ENCODE data around the gene LOXL3. TPM values are rescaled to one million over a fixed set of nuclear protein-coding genes. Genes with fewer than 3 reads are reported as not detected.

Gene LOXL3
- total and polyA plus RNA-seq, 2 of the 8 experiments (the other 6 are each of a cell fraction or from before 2014, with no cell fraction given), result 22.4 to 27.2 TPM

GRCh38 chr2:74602586-74603281 is 49.0 kb upstream of the LOXL3 start:
- no peak for FAIRE-seq
- H4K91ac ChIP-seq (replicated peaks; ENCODE audit: insufficient read length, low read length), result no peak overlapping the region
- no peak overlapping the region for H3K9ac ChIP-seq (replicated peaks in 1 of 4; ENCODE audit: extremely low read depth in 1 of 4, low read depth in 3 of 4, low read length in 3 of 4)
- H3K23me2 ChIP-seq (ENCODE audit: low read depth, low read length), result peaks cover 2% of the 10 kb centered on the region; the same call in 1 of the 2 replicates
- H3K18ac ChIP-seq (ENCODE audit: extremely low read depth, low read length), result no peak overlapping the region
- no peak overlapping the region for H2BK20ac ChIP-seq (ENCODE audit: low read length)
- no peak overlapping the region for H3K23ac ChIP-seq (ENCODE audit: insufficient read length)
- H3K36me3 ChIP-seq (ENCODE audit: control insufficient read depth in 2 of 4, insufficient read depth in 4 of 4, low read length in 3 of 4), result no peaks in the 10 kb centered on the region
- no peak overlapping the region for H2BK5ac ChIP-seq (ENCODE audit: low read depth, low read length)
- no peaks in the 10 kb centered on the region for H3K4me1 ChIP-seq (replicated peaks in 1 of 4; ENCODE audit: control insufficient read depth in 3 of 4, insufficient read depth in 4 of 4, low read length in 3 of 4)
- no peak overlapping the region for H3K56ac ChIP-seq (replicated peaks; ENCODE audit: insufficient read length, low read depth, low read length)
- H2BK15ac ChIP-seq (ENCODE audit: low read length), result no peak overlapping the region
- H4K5ac ChIP-seq (ENCODE audit: insufficient read length, low read depth, low read length), result no peak overlapping the region
- no peak overlapping the region for H2AK5ac ChIP-seq (ENCODE audit: low read depth, low read length)
- no peak for TF ChIP-seq NANOG (IDR thresholded peaks at IDR 0.05; ENCODE audit: insufficient read depth, low read depth, low read length, poor library complexity, severe bottlenecking)
- TF ChIP-seq POU5F1 (IDR thresholded peaks at IDR 0.05; ENCODE audit: low read depth, low read length), result no peak
- no peak for TF ChIP-seq SAP30 (IDR thresholded peaks at IDR 0.05; ENCODE audit: insufficient read depth, insufficient replicate concordance, low read length)
- TF ChIP-seq BRCA1 (IDR thresholded peaks at IDR 0.05; ENCODE audit: low read depth, low read length), result no peak
- no peak for TF ChIP-seq BCL11A (IDR thresholded peaks at IDR 0.05; ENCODE audit: low read depth in 2 of 2, low read length in 2 of 2)
- TF ChIP-seq GABPA (IDR thresholded peaks at IDR 0.05; ENCODE audit: borderline replicate concordance, insufficient read depth, low read length), result no peak
- no peak for TF ChIP-seq SIX5 (IDR thresholded peaks at IDR 0.05; ENCODE audit: low read depth, low read length)
- ChIA-PET CTCF (ENCODE audit: partially characterized antibody) (interaction anchor here (1.2 to 6.4 kb wide), 3 partner anchors 10 to 127 kb away, joined by 3 to 50 read pairs (median 3); no protein-coding TSS in a partner anchor), POLR2A (ENCODE audit: partially characterized antibody) (no interaction called here)
- H4K20me1 ChIP-seq (replicated peaks in 1 of 2; ENCODE audit: control insufficient read depth in 1 of 2, insufficient read depth in 2 of 2, low read length in 2 of 2), result no peaks in the 10 kb centered on the region
- WGBS, 2 experiments (ENCODE audit: extremely low coverage in 1 of 2, insufficient coverage in 1 of 2, insufficient read length in 1 of 2, insufficient replicate concordance in 2 of 2, low coverage in 1 of 2, low lambda C conversion rate in 2 of 2, missing lambda C conversion rate in 1 of 2), result 67% methylated on average over 1 of the region's 1 CpG; no CpG with 5 or more reads in 1 of the 2 experiments
- no peak overlapping the region for H3K4me2 ChIP-seq (ENCODE audit: insufficient read depth in 1 of 2, low read depth in 2 of 2, low read length in 2 of 2)
- no peak overlapping the region for H4K8ac ChIP-seq (ENCODE audit: extremely low read depth, insufficient read depth, low read length)
- H2AFZ ChIP-seq (ENCODE audit: low read length), result no peak overlapping the region
- DNase-seq (ENCODE audit: low read depth in 1 of 2, low spot score in 2 of 2), result no peak
- H3K4ac ChIP-seq (replicated peaks; ENCODE audit: insufficient read length, low read depth, low read length), result no peak overlapping the region
- H3K27ac ChIP-seq (ENCODE audit: low read depth, low read length), result no peak overlapping the region
- H3K79me2 ChIP-seq (ENCODE audit: control insufficient read depth in 1 of 2, insufficient read depth in 2 of 2, low read length in 2 of 2), result no peaks in the 10 kb centered on the region
- H2BK12ac ChIP-seq (ENCODE audit: low read depth, low read length), result no peak overlapping the region
- H3K14ac ChIP-seq (ENCODE audit: insufficient read length), result no peak overlapping the region
- no peak overlapping the region for H2BK120ac ChIP-seq (replicated peaks; ENCODE audit: low read depth, low read length)
- no peak overlapping the region for H3K4me3 ChIP-seq (ENCODE audit: extremely low read depth in 1 of 4, insufficient read depth in 2 of 4, low read depth in 3 of 4, low read length in 4 of 4)
- H3K79me1 ChIP-seq (ENCODE audit: low read depth, low read length), result no peaks in the 10 kb centered on the region
- no peaks in the 10 kb centered on the region for H3K9me3 ChIP-seq (ENCODE audit: insufficient read depth in 2 of 2, low read depth in 1 of 2, low read length in 1 of 2)
- H3K27me3 ChIP-seq (replicated peaks in 1 of 4; ENCODE audit: control insufficient read depth in 3 of 4, extremely low read depth in 1 of 4, insufficient read depth in 3 of 4, low read length in 3 of 4), result peaks cover 0 to 2% (median 0%) of the 10 kb centered on the region in 4 experiments; a peak in 1 of 7 replicates
